ENCODE data around the gene NUP98.

Gene NUP98

DNA sequence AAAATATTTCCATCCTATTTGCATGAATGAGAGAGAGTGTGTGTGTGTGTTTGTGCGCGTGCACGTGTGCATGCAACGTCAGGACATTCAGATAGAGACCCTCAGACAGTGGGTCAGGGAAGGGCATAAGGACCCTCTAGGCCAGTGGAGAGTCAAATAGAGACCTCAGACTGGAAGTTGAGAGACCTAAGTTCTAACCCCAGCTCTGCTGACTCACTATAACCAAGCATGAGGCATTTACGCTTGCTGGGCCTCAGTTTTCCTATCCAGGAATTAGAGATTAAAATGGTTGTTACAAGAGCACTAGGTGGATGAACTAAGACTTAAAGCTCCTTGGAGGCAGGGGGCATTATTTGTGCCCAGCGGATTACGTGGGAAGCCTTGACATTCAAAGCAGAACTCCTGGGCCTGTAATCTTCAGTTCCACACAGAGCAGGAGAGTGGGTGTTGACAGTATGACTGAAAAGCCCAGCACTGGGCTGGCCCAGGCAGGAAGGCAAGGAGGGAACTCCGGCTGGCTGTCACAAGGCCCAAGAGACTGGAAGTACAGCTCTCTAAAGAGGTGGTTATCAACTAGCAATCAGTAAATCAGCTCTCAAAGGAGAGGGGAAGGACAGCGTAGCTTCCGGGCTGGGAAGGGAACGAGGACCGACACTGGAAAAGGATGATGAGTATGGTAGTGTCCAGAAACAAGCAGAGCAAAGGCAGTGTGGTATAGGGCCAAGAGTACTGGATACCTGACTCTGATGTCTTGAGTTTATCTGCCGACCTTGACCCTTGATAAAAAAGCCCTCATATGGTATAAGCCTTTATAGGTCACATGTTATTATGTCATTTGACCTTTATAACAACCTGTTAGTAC lies 34.3 kb upstream of the NUP98 start:
- ATAC-seq (ENCODE audit: insufficient read depth, low read depth) (no peak), DNase-seq (no peak)
- H3K4me3 ChIP-seq (ENCODE audit: low read depth in 1 of 2, low read length in 2 of 2), result no peak overlapping the region
- H3K79me2 ChIP-seq (ENCODE audit: insufficient read depth, low read length), result peaks cover 75% of the 10 kb centered on the region
- H2AFZ ChIP-seq (ENCODE audit: low read depth, low read length), result no peak overlapping the region
- no peaks in the 10 kb centered on the region for H3K9me3 ChIP-seq (ENCODE audit: insufficient read depth, low read length, severe bottlenecking)
- H3K9ac ChIP-seq (ENCODE audit: low read depth, low read length), result no peak overlapping the region
- H3K27ac ChIP-seq (ENCODE audit: low read length), result no peak overlapping the region
- TF ChIP-seq, protein P1, sequence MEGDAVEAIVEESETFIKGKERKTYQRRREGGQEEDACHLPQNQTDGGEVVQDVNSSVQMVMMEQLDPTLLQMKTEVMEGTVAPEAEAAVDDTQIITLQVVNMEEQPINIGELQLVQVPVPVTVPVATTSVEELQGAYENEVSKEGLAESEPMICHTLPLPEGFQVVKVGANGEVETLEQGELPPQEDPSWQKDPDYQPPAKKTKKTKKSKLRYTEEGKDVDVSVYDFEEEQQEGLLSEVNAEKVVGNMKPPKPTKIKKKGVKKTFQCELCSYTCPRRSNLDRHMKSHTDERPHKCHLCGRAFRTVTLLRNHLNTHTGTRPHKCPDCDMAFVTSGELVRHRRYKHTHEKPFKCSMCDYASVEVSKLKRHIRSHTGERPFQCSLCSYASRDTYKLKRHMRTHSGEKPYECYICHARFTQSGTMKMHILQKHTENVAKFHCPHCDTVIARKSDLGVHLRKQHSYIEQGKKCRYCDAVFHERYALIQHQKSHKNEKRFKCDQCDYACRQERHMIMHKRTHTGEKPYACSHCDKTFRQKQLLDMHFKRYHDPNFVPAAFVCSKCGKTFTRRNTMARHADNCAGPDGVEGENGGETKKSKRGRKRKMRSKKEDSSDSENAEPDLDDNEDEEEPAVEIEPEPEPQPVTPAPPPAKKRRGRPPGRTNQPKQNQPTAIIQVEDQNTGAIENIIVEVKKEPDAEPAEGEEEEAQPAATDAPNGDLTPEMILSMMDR (IDR thresholded peaks at IDR 0.05; ENCODE audit: borderline replicate concordance, extremely low read depth, low read length, poor library complexity, severe bottlenecking), result no peak
- no peak for TF ChIP-seq EZH2 (IDR thresholded peaks at IDR 0.05; ENCODE audit: borderline replicate concordance, low read depth, low read length, severe bottlenecking)
- no peaks in the 10 kb centered on the region for H3K27me3 ChIP-seq (ENCODE audit: insufficient read depth, low read length, poor library complexity)
- H4K20me1 ChIP-seq (ENCODE audit: insufficient read depth, low read length), result peaks cover 76% of the 10 kb centered on the region
- no peak overlapping the region for H3K4me2 ChIP-seq (ENCODE audit: insufficient read depth, low read length)
- peaks cover 82% of the 10 kb centered on the region for H3K36me3 ChIP-seq (ENCODE audit: insufficient read depth, low read length)
- peaks cover 18% of the 10 kb centered on the region; the same call in 1 of the 2 replicates for H3K4me1 ChIP-seq (ENCODE audit: insufficient read depth, low read length)

DNA sequence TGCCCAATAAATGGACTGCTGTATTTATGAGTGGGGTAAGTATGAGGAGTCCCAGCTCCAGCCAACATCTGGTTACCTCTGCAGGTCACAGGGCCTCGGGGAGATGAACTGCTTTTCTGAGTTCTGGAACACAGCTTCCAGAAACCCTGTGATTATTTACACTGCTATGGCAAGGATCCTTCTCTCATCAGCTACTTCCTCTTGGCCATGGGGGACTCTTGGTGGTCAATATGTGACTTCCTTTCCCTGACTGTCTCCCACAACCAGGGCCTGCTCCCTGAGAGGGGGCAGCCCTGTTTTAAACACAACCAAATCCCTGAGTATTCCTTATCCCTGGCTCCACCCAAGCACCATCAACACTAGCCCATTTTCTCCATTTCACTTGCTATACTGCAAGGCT lies 33.4 kb upstream of the NUP98 start:
- DNase-seq (no peak), ATAC-seq (ENCODE audit: insufficient read depth, low read depth) (no peak)
- H3K27me3 ChIP-seq (ENCODE audit: insufficient read depth, low read length, poor library complexity), result no peaks in the 10 kb centered on the region
- H4K20me1 ChIP-seq (ENCODE audit: insufficient read depth, low read length), result peaks cover 74% of the 10 kb centered on the region
- no peak overlapping the region for H2AFZ ChIP-seq (ENCODE audit: low read depth, low read length)
- no peak overlapping the region for H3K27ac ChIP-seq (ENCODE audit: low read length)
- H3K4me1 ChIP-seq (ENCODE audit: insufficient read depth, low read length), result peaks cover 15% of the 10 kb centered on the region; the same call in 1 of the 2 replicates
- H3K79me2 ChIP-seq (ENCODE audit: insufficient read depth, low read length), result peaks cover 67% of the 10 kb centered on the region
- no peak overlapping the region for H3K4me3 ChIP-seq (ENCODE audit: low read depth in 1 of 2, low read length in 2 of 2)
- H3K9me3 ChIP-seq (ENCODE audit: insufficient read depth, low read length, severe bottlenecking), result no peaks in the 10 kb centered on the region
- peaks cover 87% of the 10 kb centered on the region for H3K36me3 ChIP-seq (ENCODE audit: insufficient read depth, low read length)
- no peak overlapping the region for H3K4me2 ChIP-seq (ENCODE audit: insufficient read depth, low read length)
- no peak for TF ChIP-seq EZH2 (IDR thresholded peaks at IDR 0.05; ENCODE audit: borderline replicate concordance, low read depth, low read length, severe bottlenecking)
- TF ChIP-seq, protein P1 (IDR thresholded peaks at IDR 0.05; ENCODE audit: borderline replicate concordance, extremely low read depth, low read length, poor library complexity, severe bottlenecking), result no peak
- no peak overlapping the region for H3K9ac ChIP-seq (ENCODE audit: low read depth, low read length)

DNA sequence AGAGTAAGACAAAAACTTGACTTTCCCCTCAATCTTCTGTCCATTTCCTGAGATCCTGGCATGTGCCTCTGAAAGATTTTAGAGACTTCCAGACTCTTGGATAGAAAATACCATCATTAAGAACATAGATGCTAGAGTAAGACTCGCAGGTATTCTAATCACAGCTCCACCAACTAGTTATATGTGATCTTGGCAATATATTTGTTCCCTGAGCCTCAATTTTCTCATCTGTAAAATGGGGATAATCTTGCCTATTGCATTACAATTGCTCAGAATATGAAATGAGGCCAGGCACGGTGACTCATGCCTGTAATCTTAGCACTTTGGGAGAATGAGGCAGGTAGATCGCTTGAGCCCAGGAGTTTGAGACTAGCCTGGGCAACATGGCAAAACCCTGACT lies 32.7 kb upstream of the NUP98 start:
- Histone ChIP-seq H4K20me1 (ENCODE audit: insufficient read depth, low read length) (peaks cover 68% of the 10 kb centered on the region), H3K27ac (ENCODE audit: low read length) (no peak overlapping the region), H3K79me2 (ENCODE audit: insufficient read depth, low read length) (peaks cover 60% of the 10 kb centered on the region), H3K4me2 (ENCODE audit: insufficient read depth, low read length) (no peak overlapping the region), H3K9me3 (ENCODE audit: insufficient read depth, low read length, severe bottlenecking) (no peaks in the 10 kb centered on the region), H3K4me3 (ENCODE audit: low read depth in 1 of 2, low read length in 2 of 2) (no peak overlapping the region), H3K4me1 (ENCODE audit: insufficient read depth, low read length) (peaks cover 12% of the 10 kb centered on the region; the same call in 1 of the 2 replicates), H3K9ac (ENCODE audit: low read depth, low read length) (no peak overlapping the region), H3K27me3 (ENCODE audit: insufficient read depth, low read length, poor library complexity) (no peaks in the 10 kb centered on the region), H2AFZ (ENCODE audit: low read depth, low read length) (no peak overlapping the region), H3K36me3 (ENCODE audit: insufficient read depth, low read length) (peaks cover 87% of the 10 kb centered on the region)
- TF ChIP-seq EZH2 (IDR thresholded peaks at IDR 0.05; ENCODE audit: borderline replicate concordance, low read depth, low read length, severe bottlenecking), result no peak
- TF ChIP-seq, protein P1 (IDR thresholded peaks at IDR 0.05; ENCODE audit: borderline replicate concordance, extremely low read depth, low read length, poor library complexity, severe bottlenecking), result no peak
- ATAC-seq (ENCODE audit: insufficient read depth, low read depth) (no peak), DNase-seq (no peak)

Measured in DND-41 (cell line).